HFF-Myc (cell line): ENCODE data around the gene PHLPP1.

Experiments used
- DNase-seq: peaks from one replicate; pipeline ENCODE4 v3.0.0-alpha.2; 2011; ENCODE audit warnings: low read depth; ENCODE audit errors: extremely low read depth
- H3K4me3 ChIP-seq: replicated peaks from 2 replicates; pipeline ENCODE4 v1.5.1; 2011; ENCODE audit warnings: low read depth, mild to moderate bottlenecking, control low read depth, low read length
- CTCF ChIP-seq: IDR thresholded peaks from 2 replicates; pipeline ENCODE4 v1.5.1; 2012; ENCODE audit warnings: mild to moderate bottlenecking, low read depth, low read length, control low read depth; ENCODE audit errors: missing control alignments

Gene PHLPP1

DNA sequence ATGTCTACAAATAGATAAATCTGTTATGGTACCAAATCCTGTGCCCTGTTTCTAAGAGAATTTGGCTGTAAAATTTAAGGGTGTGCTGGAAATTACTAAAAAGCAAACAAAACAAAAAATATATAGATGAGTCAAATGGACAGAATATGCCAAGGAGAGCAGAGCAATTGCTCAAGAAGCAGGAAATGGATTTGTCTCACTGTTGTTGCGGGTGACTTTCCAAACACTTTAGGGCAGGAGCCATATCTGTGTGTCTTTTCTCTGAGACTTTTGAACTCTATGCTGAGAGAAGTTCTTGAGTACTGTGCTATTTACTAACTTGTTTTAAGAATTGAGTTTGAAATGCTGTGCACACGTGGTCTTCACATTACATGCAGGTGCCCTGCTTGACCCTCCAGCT is 221.7 kb downstream of the PHLPP1 start:
- H3K4me3 ChIP-seq = no peak overlapping the region
- TF ChIP-seq CTCF = no peak
- DNase-seq = no peak

GRCh38 chr18:62938006-62938405 is 222.7 kb downstream of the PHLPP1 start:
- no peak for TF ChIP-seq CTCF
- H3K4me3 ChIP-seq = no peak overlapping the region
- no peak for DNase-seq

- DNase-seq = no peak
- no peak for TF ChIP-seq CTCF
- H3K4me3 ChIP-seq = no peak overlapping the region
These were observed 223.1 kb downstream of the PHLPP1 start for GRCh38 chr18:62938487-62938886.

DNA sequence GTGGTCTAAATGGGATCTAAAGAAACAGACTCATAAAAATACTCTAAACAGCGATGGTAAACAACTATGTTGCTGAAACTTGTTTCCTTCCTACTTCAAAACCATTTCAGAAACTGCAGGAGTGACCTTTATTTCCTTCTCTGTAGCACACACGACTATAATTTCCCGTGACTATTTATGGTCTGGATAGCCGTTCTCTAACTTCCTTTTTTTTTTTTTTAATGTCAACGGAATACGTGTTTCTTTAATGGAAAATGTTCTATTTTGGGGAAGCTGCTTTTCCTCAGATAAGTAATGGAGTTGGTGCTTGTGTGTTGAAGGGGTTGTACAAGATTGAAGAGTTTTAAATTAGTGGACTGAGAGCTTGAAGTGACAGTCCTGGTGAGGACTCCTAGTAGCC is 224.1 kb downstream of the PHLPP1 start:
- TF ChIP-seq CTCF = no peak
- no peak for DNase-seq
- no peak overlapping the region for H3K4me3 ChIP-seq

- no peak for DNase-seq
- TF ChIP-seq CTCF = no peak
- H3K4me3 ChIP-seq = no peak overlapping the region
These were observed 224.6 kb downstream of the PHLPP1 start for GRCh38 chr18:62939926-62940325.

DNA sequence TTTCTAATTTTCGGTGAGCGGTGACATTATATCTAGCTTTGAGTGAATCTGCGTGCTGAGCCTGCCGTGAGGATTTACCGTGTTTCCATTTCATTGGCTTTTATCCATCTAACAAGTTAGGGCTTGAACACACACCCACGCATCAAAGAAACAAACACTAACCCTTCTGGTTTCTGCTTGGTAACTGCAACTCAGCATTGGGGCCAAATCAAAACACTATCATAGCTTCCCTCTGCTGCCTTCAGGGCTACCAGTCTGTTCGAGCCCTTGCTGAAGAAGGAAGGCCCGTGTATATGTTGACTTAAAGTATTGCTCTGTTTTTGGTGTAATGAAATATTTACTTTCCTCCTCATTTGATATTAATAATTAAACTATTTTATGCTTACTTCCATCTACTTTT is 227.2 kb downstream of the PHLPP1 start:
- H3K4me3 ChIP-seq = no peak overlapping the region
- DNase-seq = no peak
- no peak for TF ChIP-seq CTCF

DNA sequence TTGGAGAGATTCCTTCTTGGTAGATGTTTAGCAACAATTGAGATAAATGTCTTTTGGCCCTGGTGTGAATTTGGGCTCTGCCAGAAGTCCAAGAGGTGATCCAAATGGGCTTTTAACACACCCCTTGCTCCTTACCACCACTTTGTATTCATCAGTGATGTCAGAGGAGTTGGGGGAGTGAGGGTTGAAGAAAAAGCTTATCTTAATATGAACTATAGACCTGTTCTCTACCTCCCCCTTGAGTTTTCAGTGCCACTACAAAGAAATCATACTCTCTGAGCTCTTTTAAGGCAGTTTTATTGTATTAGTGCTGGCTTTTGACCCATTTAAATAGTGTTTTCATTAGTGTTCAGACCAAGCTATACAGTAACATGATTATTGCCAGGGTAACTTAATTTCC is 229.1 kb downstream of the PHLPP1 start:
- TF ChIP-seq CTCF = no peak
- DNase-seq = no peak
- no peak overlapping the region for H3K4me3 ChIP-seq
